HCT116 (cell line): ENCODE results near the gene SYMPK. TPM values are rescaled to one million over a fixed set of nuclear protein-coding genes. Genes with fewer than 3 reads are reported as not detected.

Source experiments
- ATAC-seq: fragments of 200-7000 bp; cut with Tn5 transposase; 2 replicates; pipeline ENCODE4 v1.9.1; 2020; ENCODE audit warnings: mild to moderate bottlenecking, moderate library complexity
- BruUV-seq: library from RNA; stranded (reverse); fragments of 400-500 nt; replicated peaks from 2 replicates; lab custom pipeline; 2021; lab: Mats Ljungman, UMichigan
- CTCF ChIA-PET: fragments of 300-600 bp; sonication (Branson Sonifier 250); formaldehyde crosslinking; loops from one replicate; lab custom pipeline; 2021; ENCODE audit warnings: antibody characterized with exemption; lab: Charles Lee
- POLR2A ChIA-PET: fragments of 300-600, 350-600 bp; sonication (Branson Sonifier 250); formaldehyde crosslinking; loops from one replicate; lab custom pipeline; 2021; ENCODE audit warnings: antibody characterized with exemption; lab: Charles Lee
- RAD21 ChIA-PET, 2 experiments: fragments of 300-600 bp; sonication (Branson Sonifier 250); formaldehyde crosslinking; loops; one replicate each; lab custom pipeline; 2023; ENCODE audit warnings: low total read pairs in 2 of 2; ENCODE audit not compliant: uncharacterized antibody in 2 of 2, unreplicated experiment in 2 of 2, low non-redundant PET in 1 of 2; lab: Charles Lee
- DNase-seq: peaks from one replicate; pipeline ENCODE4 v3.0.0-alpha.2; 2010; ENCODE audit warnings: low read depth, low spot score
- H2AFZ ChIP-seq: fragments of 200-600 bp; shearing (Covaris generic), sonication (generic); 2 replicates; pipeline ENCODE4 v1.6.1; 2017; ENCODE audit warnings: low read depth, mixed run types, mixed read lengths, antibody characterized with exemption, low read length; ENCODE audit not compliant: poor library complexity, severe bottlenecking
- H3K27ac ChIP-seq: 2 replicates; pipeline ENCODE4 v1.5.1; 2012; ENCODE audit warnings: low read depth, low read length
- H3K27me3 ChIP-seq: fragments of 200-600 bp; sonication (generic); 2 replicates; pipeline ENCODE4 v1.6.1; 2016; ENCODE audit warnings: mixed run types, low read length, mixed read lengths; ENCODE audit not compliant: insufficient read depth
- H3K36me3 ChIP-seq, 2 experiments: fragments of 200-500 bp in 1 of 2; fragments of 200-600 bp in 1 of 2; sonication (Bioruptor generic) in 1 of 2; sonication (generic) in 1 of 2; 2 replicates each; pipeline versions ENCODE4 v1.5.1 to v1.6.1; 2014 to 2016; ENCODE audit warnings: low read length in 2 of 2, inconsistent platforms in 1 of 2, mixed read lengths in 1 of 2, mixed run types in 1 of 2; ENCODE audit not compliant: insufficient read depth in 2 of 2, control insufficient read depth in 1 of 2
- H3K4me1 ChIP-seq, 2 experiments: fragments of 200-600 bp in 1 of 2; sonication (generic) in 1 of 2; 2 replicates each; pipeline versions ENCODE4 v1.5.1 to v1.6.1; 2012 to 2017; ENCODE audit warnings: low read length in 2 of 2, inconsistent platforms in 1 of 2, mild to moderate bottlenecking in 1 of 2, mixed read lengths in 1 of 2, mixed run types in 1 of 2, moderate library complexity in 1 of 2; ENCODE audit not compliant: insufficient read depth in 2 of 2, control insufficient read depth in 1 of 2
- H3K4me2 ChIP-seq: fragments of 200-600 bp; sonication (generic); 2 replicates; pipeline ENCODE4 v1.6.1; 2017; ENCODE audit warnings: mixed run types, low read length, mixed read lengths
- H3K4me3 ChIP-seq, 2 experiments: fragments of 200-600 bp in 1 of 2; sonication (generic) in 1 of 2; replicated peaks in 1 of 2; 2 replicates each; pipeline ENCODE4 v1.5.1; 2011 to 2016; ENCODE audit warnings: low read length in 2 of 2, control low read depth in 1 of 2, low read depth in 1 of 2, mild to moderate bottlenecking in 1 of 2, mixed read lengths in 1 of 2, mixed run types in 1 of 2
- H3K79me2 ChIP-seq: fragments of 200-600 bp; sonication (generic); 2 replicates; pipeline ENCODE4 v1.6.1; 2017; ENCODE audit warnings: mild to moderate bottlenecking, mixed run types, low read length, moderate library complexity, mixed read lengths; ENCODE audit not compliant: insufficient read depth
- H3K9ac ChIP-seq: fragments of 200-600 bp; sonication (generic); 2 replicates; pipeline ENCODE4 v1.6.1; 2016; ENCODE audit warnings: low read length, mixed read lengths
- H3K9me2 ChIP-seq: fragments of 200-600 bp; sonication (generic), shearing (Covaris generic); 2 replicates; pipeline ENCODE4 v1.6.1; 2017; ENCODE audit warnings: mixed run types, mild to moderate bottlenecking, moderate library complexity; ENCODE audit not compliant: insufficient read depth
- H3K9me3 ChIP-seq, 2 experiments: fragments of 200-500 bp in 1 of 2; fragments of 200-600 bp in 1 of 2; sonication (Bioruptor generic) in 1 of 2; sonication (generic) in 1 of 2; 2 replicates each; pipeline ENCODE4 v1.6.1; 2014 to 2017; ENCODE audit warnings: low read length in 2 of 2, mixed read lengths in 2 of 2, inconsistent platforms in 1 of 2, low read depth in 1 of 2, mild to moderate bottlenecking in 1 of 2, mixed run types in 1 of 2, moderate library complexity in 1 of 2; ENCODE audit not compliant: control insufficient read depth in 1 of 2, insufficient read depth in 1 of 2
- H4K20me1 ChIP-seq: fragments of 200-600 bp; sonication (generic), shearing (Covaris generic); 2 replicates; pipeline ENCODE4 v1.6.1; 2017; ENCODE audit warnings: mixed run types, mild to moderate bottlenecking, moderate library complexity; ENCODE audit not compliant: insufficient read depth
- CBX3 ChIP-seq: IDR thresholded peaks from 2 replicates; pipeline ENCODE4 v1.6.1; 2012; ENCODE audit warnings: low read depth
- CEBPB ChIP-seq: IDR thresholded peaks from 2 replicates; pipeline ENCODE4 v1.6.1; 2012; ENCODE audit warnings: low read depth
- EZH2 ChIP-seq: fragments of 200-600 bp; sonication (generic); IDR thresholded peaks from 2 replicates; pipeline ENCODE4 v1.6.1; 2017; ENCODE audit warnings: antibody characterized with exemption, mixed run types
- MAX ChIP-seq: IDR thresholded peaks from 2 replicates; pipeline ENCODE4 v1.6.1; 2012
- REST ChIP-seq: IDR thresholded peaks from 2 replicates; pipeline ENCODE4 v1.6.1; 2012; ENCODE audit warnings: low read depth
- SP1 ChIP-seq: IDR thresholded peaks from 2 replicates; pipeline ENCODE4 v1.6.1; 2012; ENCODE audit warnings: low read depth
- SRF ChIP-seq: IDR thresholded peaks from 2 replicates; pipeline ENCODE4 v1.6.1; 2012; ENCODE audit warnings: low read depth
- ZBTB33 ChIP-seq: IDR thresholded peaks from 2 replicates; pipeline ENCODE4 v1.6.1; 2011; ENCODE audit warnings: mild to moderate bottlenecking, low read length, moderate library complexity; ENCODE audit not compliant: insufficient replicate concordance; ENCODE audit errors: extremely low read depth
- ZFX ChIP-seq: fragments of 450-650 bp; IDR thresholded peaks from 2 replicates; pipeline ENCODE4 v1.6.1; 2017
- ZNF274 ChIP-seq: fragments of 200-500 bp; sonication (Bioruptor generic); IDR thresholded peaks from 2 replicates; pipeline ENCODE4 v1.6.1; 2014; ENCODE audit warnings: mild to moderate bottlenecking, low read depth, low read length, inconsistent platforms
- intact Hi-C: fragments of 100-400 bp; cut with micrococcal nuclease; formaldehyde crosslinking; loops from 2 replicates; pipeline ENCODE4 v1.10.0; 2022
- total RNA-seq: library from RNA; stranded (reverse); gene quantifications from one replicate; pipeline ENCODE4 v1.2.1, GENCODE V29; 2021; ENCODE audit not compliant: unreplicated experiment

SYMPK gene
- total RNA-seq, 1 experiment from 2014 or later: 117 TPM

GRCh38 chr19:45780146-45780447, 82.8 kb downstream of the SYMPK start:
- Histone ChIP-seq H3K9me3 (no peaks in the 10 kb centered on the region), H3K4me1 (peaks cover 45 to 60% of the 10 kb centered on the region in 2 experiments), H4K20me1 (no peaks in the 10 kb centered on the region), H3K9me2 (no peaks in the 10 kb centered on the region), H3K4me3 (0 out of 4 replicates have a peak overlapping the region, but pooled peaks of 1 of the 2 experiments have one; percentile 26), H3K9ac (peak overlapping the region; percentile 52), H3K79me2 (no peaks in the 10 kb centered on the region), H3K27me3 (no peaks in the 10 kb centered on the region), H3K4me2 (peak overlapping the region; percentile 84), H3K27ac (peak overlapping the region; percentile 91), H3K36me3 (peaks cover 0 to 10% of the 10 kb centered on the region in 2 experiments; a peak in 3 of 4 replicates), H2AFZ (no peak overlapping the region)
- ATAC-seq: no peak
- no peak for TF ChIP-seq ZFX
- no peak for TF ChIP-seq REST
- no peak for TF ChIP-seq ZNF274
- TF ChIP-seq SRF: no peak
- TF ChIP-seq CBX3: no peak
- no peak for TF ChIP-seq SP1
- TF ChIP-seq EZH2: no peak
- no peak for TF ChIP-seq ZBTB33
- no peak for TF ChIP-seq CEBPB
- TF ChIP-seq MAX: no peak
- no peak for DNase-seq
- CTCF ChIA-PET: interaction anchor here (2.2 to 3.5 kb wide), 2 partner anchors 10 to 11 kb away, joined by 36 to 71 read pairs; partner anchors contain the start of gene SIX5
- intact Hi-C loops: no loop called here
- RAD21 ChIA-PET: no interaction called here
- POLR2A ChIA-PET: interaction anchor here (0.7 to 5.1 kb wide), 2 partner anchors 11 to 35 kb away, joined by 3 to 50 read pairs; partner anchors contain the start of gene SIX5
- no TSS peak for BruUV-seq
